PFSK-1 (cell line): ENCODE results near the gene UBALD2.

Experiments
- POLR2AphosphoS5 ChIP-seq: IDR thresholded peaks from 2 replicates; pipeline ENCODE4 v1.6.1; 2012; ENCODE audit warnings: low read depth, mild to moderate bottlenecking, control low read depth, low read length, moderate library complexity
- REST ChIP-seq, 2 experiments: IDR thresholded peaks; 2 replicates each; pipeline versions ENCODE4 v1.6.1 to v1.8.0; 2011 to 2012; ENCODE audit warnings: low read depth in 2 of 2, low read length in 2 of 2, control low read depth in 1 of 2, inconsistent platforms in 1 of 2, mild to moderate bottlenecking in 1 of 2, moderate library complexity in 1 of 2; ENCODE audit not compliant: insufficient read depth in 1 of 2

GRCh38 chr17:76263896-76264295 lies 1.3 kb upstream of the UBALD2 start:
- TF ChIP-seq POLR2AphosphoS5 (no peak), REST (IDR thresholded peaks at IDR 0.05; ENCODE audit: insufficient read depth in 1 of 2, low read depth in 2 of 2, low read length in 2 of 2) (no peak)
